ENCODE measurements around the gene TMEM81.

TMEM81 gene, protein sequence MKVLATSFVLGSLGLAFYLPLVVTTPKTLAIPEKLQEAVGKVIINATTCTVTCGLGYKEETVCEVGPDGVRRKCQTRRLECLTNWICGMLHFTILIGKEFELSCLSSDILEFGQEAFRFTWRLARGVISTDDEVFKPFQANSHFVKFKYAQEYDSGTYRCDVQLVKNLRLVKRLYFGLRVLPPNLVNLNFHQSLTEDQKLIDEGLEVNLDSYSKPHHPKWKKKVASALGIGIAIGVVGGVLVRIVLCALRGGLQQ

GRCh38 chr1:205084360-205084759 lies at the start of gene TMEM81:
TSS of gene TMEM81 (minus strand) at chr1:205084460. CDS start at chr1:205084320, 140 bp downstream.
- TF ChIP-seq YY1 (IDR thresholded peaks at IDR 0.05; ENCODE audit: low read depth) (no peak), TEAD4 (IDR thresholded peaks at IDR 0.05) (no peak), FOXM1 (IDR thresholded peaks at IDR 0.05; ENCODE audit: borderline replicate concordance, low read depth) (no peak)
- TF ChIP-seq, protein P1, sequence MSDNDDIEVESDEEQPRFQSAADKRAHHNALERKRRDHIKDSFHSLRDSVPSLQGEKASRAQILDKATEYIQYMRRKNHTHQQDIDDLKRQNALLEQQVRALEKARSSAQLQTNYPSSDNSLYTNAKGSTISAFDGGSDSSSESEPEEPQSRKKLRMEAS (IDR thresholded peaks at IDR 0.05) = no peak

DNA sequence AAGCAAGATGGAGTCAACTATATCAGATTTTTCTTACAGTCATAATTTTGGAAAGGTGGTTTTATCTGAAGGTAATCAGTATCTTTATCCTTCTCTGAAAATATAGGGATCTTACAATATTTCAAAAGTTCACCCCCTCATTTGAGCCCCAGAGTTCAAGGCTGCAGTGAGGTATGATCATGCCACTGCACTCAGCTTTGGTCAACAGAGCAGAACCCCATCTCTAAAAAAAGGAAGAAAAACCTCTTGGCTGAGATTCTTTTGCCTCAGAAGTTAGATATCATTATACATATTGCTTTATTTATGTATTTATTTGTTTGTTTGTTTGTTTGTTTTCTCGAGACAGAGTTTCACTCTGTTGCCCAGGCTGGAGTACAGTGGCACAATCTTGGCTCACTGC lies 49.0 kb upstream of the TMEM81 start:
- TF ChIP-seq TEAD4 (IDR thresholded peaks at IDR 0.05) (no peak), CREB1 (IDR thresholded peaks at IDR 0.05; ENCODE audit: low read depth) (no peak), TCF12 (IDR thresholded peaks at IDR 0.05; ENCODE audit: low read depth) (no peak), FOXM1 (IDR thresholded peaks at IDR 0.05; ENCODE audit: borderline replicate concordance, low read depth) (no peak), RAD21 (IDR thresholded peaks at IDR 0.05; ENCODE audit: low read depth) (no peak), EGR1 (IDR thresholded peaks at IDR 0.05) (no peak), REST (IDR thresholded peaks at IDR 0.05; ENCODE audit: low read depth) (no peak), USF1 (IDR thresholded peaks at IDR 0.05) (no peak), TAF1 (IDR thresholded peaks at IDR 0.05; ENCODE audit: low read depth) (no peak), NFIC (IDR thresholded peaks at IDR 0.05) (no peak), YY1 (IDR thresholded peaks at IDR 0.05; ENCODE audit: low read depth) (no peak), CEBPB (IDR thresholded peaks at IDR 0.05) (no peak), EP300 (IDR thresholded peaks at IDR 0.05; ENCODE audit: borderline replicate concordance) (no peak), ZBTB7A (IDR thresholded peaks at IDR 0.05; ENCODE audit: low read depth) (no peak)
- TF ChIP-seq, protein P1 (IDR thresholded peaks at IDR 0.05) = no peak

DNA sequence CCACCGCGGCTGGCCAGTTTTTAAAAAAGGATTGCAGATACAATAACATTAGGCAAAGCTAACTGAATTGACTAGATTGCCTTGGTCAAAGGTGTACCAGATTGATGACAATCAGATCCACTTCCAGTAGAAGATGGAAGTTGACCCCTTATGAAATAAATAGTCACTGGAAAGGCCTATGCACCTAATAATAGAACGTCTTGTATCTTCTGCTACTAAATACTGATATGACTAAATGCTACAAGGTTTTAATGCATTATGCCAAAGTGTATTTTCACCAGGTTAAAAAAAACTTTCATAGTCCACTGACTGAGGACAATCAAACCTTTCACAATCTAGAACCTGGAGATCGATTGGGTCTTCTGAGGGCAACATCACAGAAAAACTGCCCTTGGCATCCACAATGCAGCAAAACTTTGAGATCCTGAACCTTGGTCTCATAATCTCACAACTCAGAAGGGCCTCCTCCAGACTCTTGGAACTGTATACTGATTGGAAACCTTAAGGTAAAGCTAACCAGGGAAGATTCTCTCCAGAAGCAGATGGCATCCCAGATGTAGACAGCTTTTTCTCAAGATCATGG lies 45.3 kb upstream of the TMEM81 start:
- TF ChIP-seq EP300 (IDR thresholded peaks at IDR 0.05; ENCODE audit: borderline replicate concordance) (no peak), NFIC (IDR thresholded peaks at IDR 0.05) (no peak), REST (IDR thresholded peaks at IDR 0.05; ENCODE audit: low read depth) (no peak), FOXM1 (IDR thresholded peaks at IDR 0.05; ENCODE audit: borderline replicate concordance, low read depth) (no peak)

GRCh38 chr1:205128050-205128449 lies 43.8 kb upstream of the TMEM81 start:
- TF ChIP-seq NFIC (IDR thresholded peaks at IDR 0.05) = no peak
- no peak for TF ChIP-seq TCF12 (IDR thresholded peaks at IDR 0.05; ENCODE audit: low read depth)

- TF ChIP-seq, protein P1 (IDR thresholded peaks at IDR 0.05) = no peak
- no peak for TF ChIP-seq REST (IDR thresholded peaks at IDR 0.05; ENCODE audit: low read depth)
- no peak for TF ChIP-seq ZBTB7A (IDR thresholded peaks at IDR 0.05; ENCODE audit: low read depth)
- TF ChIP-seq CEBPB (IDR thresholded peaks at IDR 0.05) = no peak
- no peak for TF ChIP-seq RAD21 (IDR thresholded peaks at IDR 0.05; ENCODE audit: low read depth)
- TF ChIP-seq CREB1 (IDR thresholded peaks at IDR 0.05; ENCODE audit: low read depth) = no peak
- no peak for TF ChIP-seq YY1 (IDR thresholded peaks at IDR 0.05; ENCODE audit: low read depth)
- TF ChIP-seq EP300 (IDR thresholded peaks at IDR 0.05; ENCODE audit: borderline replicate concordance) = no peak
Measured at GRCh38 chr1:205127646-205128045, 43.4 kb upstream of the TMEM81 start.
